Measurements from ENCODE around the gene RHBDD1. TPM values are rescaled to one million over a fixed set of nuclear protein-coding genes. Genes with fewer than 3 reads are reported as not detected.

Gene RHBDD1
- total and polyA plus RNA-seq, 12 donors: 4.5 to 57.1 (median 33.7) TPM

- DNase-seq (peak; percentile 9 to 18), ATAC-seq (no peak)
- Histone ChIP-seq H3K4me1 (peaks cover 3 to 83% (median 57%) of the 10 kb centered on the region in 9 donors), H3K36me3 (peaks cover 0 to 9% (median 0%) of the 10 kb centered on the region in 9 donors), H3K9me3 (peaks cover 0 to 4% (median 0%) of the 10 kb centered on the region in 11 donors), H3K27ac (peak overlapping the region; percentile 80 to 97 (median 92)), H3K4me3 (peak overlapping the region; percentile 68 to 95 (median 84)), H3K27me3 (peaks cover 0 to 53% (median 0%) of the 10 kb centered on the region in 7 donors)
- TF ChIP-seq CTCF (IDR thresholded peaks at IDR 0.05): no peak
- WGBS, 2 donors: 40 to 54% methylated on average over 23 of the region's 23 CpGs
- intact Hi-C loops (cut with DNase I): loop anchor here (2.0 to 10.0 kb wide), 17 partner anchors 53 to 763 kb away; no protein-coding TSS in a partner anchor
Observed at GRCh38 chr2:226797989-226798421, 37.8 kb upstream of the RHBDD1 start.

- peaks cover 3 to 77% (median 51%) of the 10 kb centered on the region in 9 donors for H3K4me1 ChIP-seq
- ATAC-seq (peak in 2 of 8 donors; percentile 0 to 2), DNase-seq (peak; percentile 23 to 41)
- peaks cover 0 to 9% (median 0%) of the 10 kb centered on the region in 9 donors for H3K36me3 ChIP-seq
- H3K4me3 ChIP-seq: peak overlapping the region; percentile 68 to 95 (median 84)
- peak overlapping the region; percentile 80 to 97 (median 92) for H3K27ac ChIP-seq
- intact Hi-C loops (cut with DNase I): loop anchor here (2.0 to 10.0 kb wide), 17 partner anchors 54 to 764 kb away; no protein-coding TSS in a partner anchor
- TF ChIP-seq CTCF (IDR thresholded peaks at IDR 0.05): peak in 3 of 9 donors; percentile 16 to 28 (median 22)
- peaks cover 0 to 53% (median 0%) of the 10 kb centered on the region in 7 donors for H3K27me3 ChIP-seq
- peaks cover 0 to 4% (median 0%) of the 10 kb centered on the region in 11 donors for H3K9me3 ChIP-seq
- 3 to 6% methylated on average over 80 of the region's 80 CpGs for WGBS, 2 donors
Observed at GRCh38 chr2:226798422-226799210, 37.2 kb upstream of the RHBDD1 start.

GRCh38 chr2:226799211-226799975, 36.5 kb upstream of the RHBDD1 start, which contains the start of gene IRS1:
TSS of gene IRS1 (minus strand) at chr2:226799820. CDS start at chr2:226798738, 1,082 bp downstream.
- peak in 3 of 9 donors; percentile 52 to 61 (median 59) for TF ChIP-seq CTCF (IDR thresholded peaks at IDR 0.05)
- Histone ChIP-seq H3K27me3 (peaks cover 0 to 58% (median 0%) of the 10 kb centered on the region in 7 donors), H3K4me1 (peaks cover 3 to 69% (median 48%) of the 10 kb centered on the region in 9 donors), H3K4me3 (peak within 1 kb of the TSS; percentile 68 to 95 (median 84)), H3K9me3 (peaks cover 0 to 4% (median 0%) of the 10 kb centered on the region in 11 donors), H3K27ac (peak within 1 kb of the TSS; percentile 80 to 97 (median 92)), H3K36me3 (peaks cover 0 to 9% (median 0%) of the 10 kb centered on the region in 9 donors)
- DNase-seq (peak; percentile 65 to 81), ATAC-seq (peak; percentile 36 to 71 (median 49))
- 0 to 1% methylated on average over 55 to 82 of the region's 82 CpGs for WGBS, 2 donors
- intact Hi-C loops (cut with DNase I): loop anchor here (2.0 to 10.0 kb wide), 17 partner anchors 55 to 765 kb away; no protein-coding TSS in a partner anchor
